Smooth muscle cell (in vitro differentiated cells): ENCODE data around the gene ACOX1. TPM values are rescaled to one million over a fixed set of nuclear protein-coding genes. Genes with fewer than 3 reads are reported as not detected.

ENCODE experiments used
- DNase-seq: peaks from one replicate; lab custom pipeline; 2025; ENCODE audit not compliant: unreplicated experiment; lab: John Stamatoyannopoulos, UW
- H2AFZ ChIP-seq: fragments of 200-600 bp; sonication (generic); 2 replicates; pipeline ENCODE4 v1.6.0; 2016; ENCODE audit warnings: antibody characterized with exemption, low read depth, mild to moderate bottlenecking
- H3F3A ChIP-seq: fragments of 200-600 bp; sonication (generic); 2 replicates; pipeline ENCODE4 v1.6.0; 2017; ENCODE audit warnings: antibody characterized with exemption, low read depth
- H3K27ac ChIP-seq: fragments of 200-600 bp; sonication (generic); 2 replicates; pipeline ENCODE4 v1.5.1; 2016; ENCODE audit warnings: low read depth, mild to moderate bottlenecking
- H3K27me3 ChIP-seq: fragments of 200-600 bp; sonication (generic); 2 replicates; pipeline ENCODE4 v1.6.1; 2016; ENCODE audit warnings: low read depth, mild to moderate bottlenecking
- H3K36me3 ChIP-seq: fragments of 200-600 bp; sonication (generic); 2 replicates; pipeline ENCODE4 v1.5.1; 2016; ENCODE audit warnings: low read depth
- H3K4me1 ChIP-seq: fragments of 200-600 bp; sonication (generic); 2 replicates; pipeline ENCODE4 v1.5.1; 2016; ENCODE audit warnings: low read depth
- H3K4me2 ChIP-seq: fragments of 200-600 bp; sonication (generic); 2 replicates; pipeline ENCODE4 v1.6.0; 2016; ENCODE audit warnings: mild to moderate bottlenecking
- H3K4me3 ChIP-seq: fragments of 200-600 bp; sonication (generic); 2 replicates; pipeline ENCODE4 v1.5.1; 2016; ENCODE audit warnings: mild to moderate bottlenecking
- H3K79me2 ChIP-seq: fragments of 200-600 bp; sonication (generic); 2 replicates; pipeline ENCODE4 v1.6.0; 2016; ENCODE audit warnings: low read depth, mild to moderate bottlenecking
- H3K9ac ChIP-seq: fragments of 200-600 bp; sonication (generic); 2 replicates; pipeline ENCODE4 v1.6.0; 2016; ENCODE audit warnings: low read depth
- H3K9me3 ChIP-seq: fragments of 200-600 bp; sonication (generic); replicated peaks from 2 replicates; pipeline ENCODE4 v1.5.1; 2016; ENCODE audit warnings: low read depth
- H4K20me1 ChIP-seq: fragments of 200-600 bp; sonication (generic); 2 replicates; pipeline ENCODE4 v1.6.0; 2016; ENCODE audit warnings: low read depth
- CTCF ChIP-seq: fragments of 200-600 bp; sonication (generic); IDR thresholded peaks from 2 replicates; pipeline ENCODE4 v1.5.1; 2017; ENCODE audit warnings: borderline replicate concordance, mild to moderate bottlenecking, antibody characterized with exemption; ENCODE audit not compliant: insufficient read depth, poor library complexity, severe bottlenecking
- WGBS: methylation state at CpG from one replicate; pipeline ENCODE4 v1.1.7; 2016; ENCODE audit warnings: low lambda C conversion rate; 5-methylcytosine and 5-hydroxymethylcytosine counted together
- polyA plus RNA-seq: library from polyadenylated mRNA; unstranded; fragments of >200 nt; fragmentation: Nextera tagmentation; extraction: Ambion mirVana; gene quantifications from 2 replicates; pipeline ENCODE4 v1.2.1, GENCODE V29; 2016
- total RNA-seq: library from RNA; depleted of rRNA; stranded (reverse); fragments of >200 nt; gene quantifications from 2 replicates; pipeline ENCODE4 v1.2.3, GENCODE V29; 2014

Gene ACOX1
- total and polyA plus RNA-seq, 2 experiments from 2014 or later: 25.9 to 35.3 TPM

GRCh38 chr17:76000016-76000754 is 21.2 kb upstream of the ACOX1 start:
- Histone ChIP-seq H3K27me3 (no peaks in the 10 kb centered on the region), H3K4me3 (no peak overlapping the region), H2AFZ (no peak overlapping the region), H3K9me3 (no peaks in the 10 kb centered on the region), H3K27ac (no peak overlapping the region), H3K9ac (no peak overlapping the region), H3K36me3 (no peaks in the 10 kb centered on the region), H3F3A (no peaks in the 10 kb centered on the region), H3K4me2 (no peak overlapping the region), H3K79me2 (no peaks in the 10 kb centered on the region), H4K20me1 (no peaks in the 10 kb centered on the region), H3K4me1 (no peaks in the 10 kb centered on the region)
- WGBS: 74% methylated on average over 31 of the region's 31 CpGs
- no peak for DNase-seq
- TF ChIP-seq CTCF: peak; percentile 74

GRCh38 chr17:75998327-75998795 is 19.4 kb upstream of the ACOX1 start:
- Histone ChIP-seq H3K79me2 (no peaks in the 10 kb centered on the region), H3K27ac (peak overlapping the region; percentile 97), H3K36me3 (no peaks in the 10 kb centered on the region), H3K9ac (no peak overlapping the region), H4K20me1 (no peaks in the 10 kb centered on the region), H3K4me2 (no peak overlapping the region), H3K9me3 (no peaks in the 10 kb centered on the region), H2AFZ (no peak overlapping the region), H3F3A (no peaks in the 10 kb centered on the region), H3K4me3 (no peak overlapping the region), H3K27me3 (no peaks in the 10 kb centered on the region), H3K4me1 (no peaks in the 10 kb centered on the region)
- no peak for TF ChIP-seq CTCF
- DNase-seq: no peak
- WGBS: 80% methylated on average over 9 of the region's 9 CpGs

- WGBS: 33% methylated on average over 18 of the region's 18 CpGs
- H3F3A ChIP-seq: no peaks in the 10 kb centered on the region
- no peaks in the 10 kb centered on the region for H3K4me1 ChIP-seq
- H3K27me3 ChIP-seq: no peaks in the 10 kb centered on the region
- no peak for TF ChIP-seq CTCF
- H3K27ac ChIP-seq: peak overlapping the region; percentile 97
- H3K9me3 ChIP-seq: no peaks in the 10 kb centered on the region
- peak overlapping the region; percentile 85 for H3K9ac ChIP-seq
- H4K20me1 ChIP-seq: no peaks in the 10 kb centered on the region
- DNase-seq: peak; percentile 31
- H3K4me2 ChIP-seq: peak overlapping the region; percentile 42
- H2AFZ ChIP-seq: no peak overlapping the region
- no peak overlapping the region for H3K4me3 ChIP-seq
- H3K79me2 ChIP-seq: no peaks in the 10 kb centered on the region
- no peaks in the 10 kb centered on the region for H3K36me3 ChIP-seq
These were observed 18.0 kb upstream of the ACOX1 start for GRCh38 chr17:75996665-75997590.
